Breast epithelium (tissue), 3 donors: ENCODE measurements around the gene ECE1.

ENCODE experiments used
- POLR2A ChIP-seq: fragments of 450-650 bp; IDR thresholded peaks from one replicate; pipeline ENCODE4 v1.6.1; 2016; ENCODE audit warnings: antibody characterized with exemption, mild to moderate bottlenecking, moderate library complexity
- POLR2AphosphoS5 ChIP-seq, 3 donors: sonication (generic); formaldehyde crosslinking; IDR thresholded peaks; one replicate each; pipeline ENCODE4 v1.6.1; 2017; ENCODE audit warnings: antibody characterized with exemption in 3 of 3
- TF ChIP-seq, protein P1 (sequence below), 3 donors: fragments of 450-650 bp; IDR thresholded peaks; one replicate each; pipeline ENCODE4 v1.5.1; 2016 to 2017; ENCODE audit warnings: antibody characterized with exemption in 3 of 3, mild to moderate bottlenecking in 3 of 3, moderate library complexity in 3 of 3

DNA sequence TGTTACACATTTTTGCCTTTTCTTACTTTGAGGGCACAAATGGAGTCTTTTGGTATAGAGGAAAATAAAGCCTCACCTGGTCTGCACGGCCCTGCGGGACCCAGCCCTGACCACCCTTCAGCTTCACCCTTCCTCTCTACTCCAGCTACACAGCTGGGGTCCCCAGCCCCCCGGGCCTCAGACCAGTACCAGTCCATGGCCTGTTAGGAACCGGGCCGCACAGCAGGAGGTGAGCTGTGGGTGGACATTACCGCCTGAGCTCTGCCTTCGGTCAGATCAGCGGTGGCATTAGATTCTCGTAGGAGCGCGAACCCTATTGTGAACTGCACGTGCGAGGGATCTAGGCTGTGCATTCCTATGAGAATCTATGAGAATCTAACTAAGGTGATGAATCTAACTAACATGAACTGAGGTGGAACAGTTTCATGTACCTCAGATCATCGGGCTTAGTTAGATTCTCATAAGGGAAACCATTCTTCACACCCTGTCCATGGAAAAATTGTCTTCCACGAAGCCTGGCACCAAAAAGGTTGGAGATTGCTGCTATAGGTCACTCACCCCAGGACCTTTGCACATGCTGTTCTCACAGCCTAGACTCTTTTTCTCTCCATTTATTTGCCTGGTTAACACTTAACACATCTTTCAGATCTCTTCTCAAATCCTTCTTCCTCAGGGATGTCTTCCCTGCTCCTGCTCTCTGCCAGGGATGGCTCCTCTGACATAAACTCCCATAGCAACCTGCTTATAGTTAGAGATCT lies 37.5 kb upstream of the ECE1 start:
- TF ChIP-seq, protein P1, sequence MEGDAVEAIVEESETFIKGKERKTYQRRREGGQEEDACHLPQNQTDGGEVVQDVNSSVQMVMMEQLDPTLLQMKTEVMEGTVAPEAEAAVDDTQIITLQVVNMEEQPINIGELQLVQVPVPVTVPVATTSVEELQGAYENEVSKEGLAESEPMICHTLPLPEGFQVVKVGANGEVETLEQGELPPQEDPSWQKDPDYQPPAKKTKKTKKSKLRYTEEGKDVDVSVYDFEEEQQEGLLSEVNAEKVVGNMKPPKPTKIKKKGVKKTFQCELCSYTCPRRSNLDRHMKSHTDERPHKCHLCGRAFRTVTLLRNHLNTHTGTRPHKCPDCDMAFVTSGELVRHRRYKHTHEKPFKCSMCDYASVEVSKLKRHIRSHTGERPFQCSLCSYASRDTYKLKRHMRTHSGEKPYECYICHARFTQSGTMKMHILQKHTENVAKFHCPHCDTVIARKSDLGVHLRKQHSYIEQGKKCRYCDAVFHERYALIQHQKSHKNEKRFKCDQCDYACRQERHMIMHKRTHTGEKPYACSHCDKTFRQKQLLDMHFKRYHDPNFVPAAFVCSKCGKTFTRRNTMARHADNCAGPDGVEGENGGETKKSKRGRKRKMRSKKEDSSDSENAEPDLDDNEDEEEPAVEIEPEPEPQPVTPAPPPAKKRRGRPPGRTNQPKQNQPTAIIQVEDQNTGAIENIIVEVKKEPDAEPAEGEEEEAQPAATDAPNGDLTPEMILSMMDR (IDR thresholded peaks at IDR 0.05): no peak
- TF ChIP-seq POLR2A (no peak), POLR2AphosphoS5 (IDR thresholded peaks at IDR 0.05) (no peak)
